Common myeloid progenitor, CD34-positive (primary cell): Measurements from ENCODE around the gene CD160.
A peak's percentile ranks its signal among the peaks of the same experiment; 100 is the strongest.
"Not testable (repeated sequence)": the region's sequence is repeated elsewhere in the genome, so short reads cannot be mapped to it uniquely, and the experiment has no call there.

Experiments used
- CTCF ChIA-PET: fragments of 350-600 bp; sonication (Branson Sonifier 250); formaldehyde crosslinking; loops from one replicate; lab custom pipeline; 2021; ENCODE audit warnings: antibody characterized with exemption; lab: Charles Lee
- POLR2A ChIA-PET: fragments of 350-600 bp; sonication (Branson Sonifier 250); formaldehyde crosslinking; loops from one replicate; lab custom pipeline; 2021; ENCODE audit warnings: antibody characterized with exemption; lab: Charles Lee
- DNase-seq, 3 donors: peaks; one replicate each; pipeline versions ENCODE4 v3.0.0 to v3.0.0-alpha.2; 2013
- H3K27ac ChIP-seq, 2 experiments: 1 replicate in 1 of 2; 2 replicates in 1 of 2; pipeline ENCODE4 v1.7.0; 2013; ENCODE audit warnings: inconsistent platforms in 2 of 2, low read length in 2 of 2, mild to moderate bottlenecking in 2 of 2, low read depth in 1 of 2, moderate library complexity in 1 of 2; ENCODE audit not compliant: severe bottlenecking in 2 of 2, insufficient read depth in 1 of 2, poor library complexity in 1 of 2
- H3K27me3 ChIP-seq, 5 experiments: replicated peaks in 2 of 5; 1 replicate in 3 of 5; 2 replicates in 2 of 5; pipeline versions ENCODE4 v1.6.1 to v1.7.0; 2013; ENCODE audit warnings: low read length in 4 of 5, mild to moderate bottlenecking in 2 of 5, moderate library complexity in 2 of 5, inconsistent platforms in 1 of 5; ENCODE audit not compliant: insufficient read depth in 5 of 5, control insufficient read depth in 4 of 5
- H3K36me3 ChIP-seq, 4 experiments: 1 replicate in 2 of 4; 2 replicates in 2 of 4; pipeline versions ENCODE4 v1.6.1 to v1.7.0; 2013; ENCODE audit warnings: low read length in 3 of 4, control low read depth in 1 of 4, mild to moderate bottlenecking in 1 of 4; ENCODE audit not compliant: control insufficient read depth in 4 of 4, insufficient read depth in 4 of 4
- H3K4me1 ChIP-seq, 4 experiments: 1 replicate in 3 of 4; 2 replicates in 1 of 4; pipeline versions ENCODE4 v1.6.1 to v1.7.1; 2013; ENCODE audit warnings: low read length in 3 of 4, mild to moderate bottlenecking in 3 of 4, control low read depth in 1 of 4, inconsistent platforms in 1 of 4, moderate library complexity in 1 of 4; ENCODE audit not compliant: control insufficient read depth in 4 of 4, insufficient read depth in 4 of 4; ENCODE audit errors: control extremely low read depth in 1 of 4
- H3K4me3 ChIP-seq, 7 experiments: 1 replicate in 4 of 7; 2 replicates in 3 of 7; pipeline versions ENCODE4 v1.5.1 to v1.7.0; 2013; ENCODE audit warnings: mild to moderate bottlenecking in 7 of 7, low read length in 6 of 7, moderate library complexity in 6 of 7, inconsistent platforms in 2 of 7, low read depth in 2 of 7, control low read depth in 1 of 7; ENCODE audit not compliant: insufficient read depth in 4 of 7, control insufficient read depth in 1 of 7; ENCODE audit errors: extremely low read depth in 1 of 7
- H3K9me3 ChIP-seq, 5 experiments: 1 replicate in 4 of 5; 2 replicates in 1 of 5; pipeline versions ENCODE4 v1.6.1 to v1.7.1; 2013; ENCODE audit warnings: low read length in 4 of 5, mild to moderate bottlenecking in 2 of 5, inconsistent platforms in 1 of 5, low read depth in 1 of 5, moderate library complexity in 1 of 5; ENCODE audit not compliant: control insufficient read depth in 4 of 5, insufficient read depth in 2 of 5; ENCODE audit errors: control extremely low read depth in 1 of 5
- WGBS: methylation state at CpG from one replicate; pipeline ENCODE4 v1.1.5; 2013; ENCODE audit not compliant: insufficient coverage; 5-methylcytosine and 5-hydroxymethylcytosine counted together

Gene CD160

GRCh38 chr1:145720556-145720877, 1.2 kb downstream of the CD160 start:
- Histone ChIP-seq H3K36me3 (no peaks in the 10 kb centered on the region), H3K27ac (no peak overlapping the region), H3K9me3 (no peaks in the 10 kb centered on the region), H3K4me3 (peak overlapping the region in 4 of 7 experiments; percentile 53 to 75 (median 64)), H3K27me3 (peaks cover 0 to 24% (median 7%) of the 10 kb centered on the region in 5 experiments), H3K4me1 (peaks cover 0 to 9% (median 9%) of the 10 kb centered on the region in 4 experiments)
- no peak for DNase-seq
- 46% methylated on average over 5 of the region's 5 CpGs for WGBS
- ChIA-PET CTCF (interaction anchor here (0.9 to 1.9 kb wide), 8 partner anchors 9 to 118 kb away, joined by 3 to 7 read pairs (median 4); no protein-coding TSS in a partner anchor), POLR2A (no interaction called here)

- CTCF ChIA-PET, result interaction anchor here (0.7 to 1.9 kb wide), 14 partner anchors 9 to 37 kb away, joined by 3 to 7 read pairs (median 4); no protein-coding TSS in a partner anchor
- H3K4me3 ChIP-seq, result peak overlapping the region; percentile 5 to 75 (median 53)
- H3K27me3 ChIP-seq, result peaks cover 0 to 24% (median 7%) of the 10 kb centered on the region in 5 experiments
- peaks cover 0 to 9% (median 9%) of the 10 kb centered on the region in 4 experiments for H3K4me1 ChIP-seq
- POLR2A ChIA-PET, result no interaction called here
- peak; percentile 39 to 65 (median 63) for DNase-seq
- H3K36me3 ChIP-seq, result no peaks in the 10 kb centered on the region
- no peaks in the 10 kb centered on the region for H3K9me3 ChIP-seq
- WGBS, result 9% methylated on average over 38 of the region's 47 CpGs
- H3K27ac ChIP-seq, result no peak overlapping the region
These were observed 1.8 kb downstream of the CD160 start for GRCh38 chr1:145720878-145721671.

- 80% methylated on average over 1 of the region's 5 CpGs for WGBS
- CTCF ChIA-PET, DNase-seq, H3K36me3 ChIP-seq, H3K9me3 ChIP-seq, H3K4me1 ChIP-seq, H3K27ac ChIP-seq, POLR2A ChIA-PET, H3K4me3 ChIP-seq: not testable (repeated sequence)
- peaks cover 0 to 11% (median 3%) of the 10 kb centered on the region in 5 experiments for H3K27me3 ChIP-seq
These were observed 6.9 kb downstream of the CD160 start for GRCh38 chr1:145726193-145726592.

GRCh38 chr1:145729196-145729595, 9.9 kb downstream of the CD160 start:
- CTCF ChIA-PET, result interaction anchor here (0.6 to 1.6 kb wide), 2 partner anchors 9 to 118 kb away, joined by 3 to 5 read pairs; no protein-coding TSS in a partner anchor
- Histone ChIP-seq H3K27me3 (no peaks in the 10 kb centered on the region), H3K4me1 (no peaks in the 10 kb centered on the region), H3K4me3 (no peak overlapping the region), H3K36me3 (no peaks in the 10 kb centered on the region), H3K9me3 (no peaks in the 10 kb centered on the region), H3K27ac (no peak overlapping the region)
- DNase-seq, result no peak
- whole genome bisulfite sequencing, result 76% methylated on average over 3 of the region's 5 CpGs
- POLR2A ChIA-PET, result no interaction called here

GRCh38 chr1:145729666-145730436, 10.6 kb downstream of the CD160 start:
- DNase-seq, result no peak
- ChIA-PET CTCF (interaction anchor here (0.6 to 1.6 kb wide), 2 partner anchors 9 to 117 kb away, joined by 3 to 5 read pairs; no protein-coding TSS in a partner anchor), POLR2A (no interaction called here)
- Histone ChIP-seq H3K36me3 (no peaks in the 10 kb centered on the region), H3K9me3 (no peaks in the 10 kb centered on the region), H3K27ac (no peak overlapping the region), H3K4me3 (no peak overlapping the region), H3K4me1 (no peaks in the 10 kb centered on the region), H3K27me3 (no peaks in the 10 kb centered on the region)
- WGBS, result 100% methylated on average over 4 of the region's 5 CpGs

GRCh38 chr1:145730467-145730866, 11.2 kb downstream of the CD160 start:
- no peak overlapping the region for H3K27ac ChIP-seq
- H3K4me3 ChIP-seq, result no peak overlapping the region
- no peak for DNase-seq
- H3K9me3 ChIP-seq, result no peaks in the 10 kb centered on the region
- 83% methylated on average over 2 of the region's 4 CpGs for WGBS
- CTCF ChIA-PET, result interaction anchor here (1.6 kb wide), 1 partner anchor 10 kb away, joined by 5 read pairs; no protein-coding TSS in a partner anchor
- no peaks in the 10 kb centered on the region for H3K4me1 ChIP-seq
- no peaks in the 10 kb centered on the region for H3K27me3 ChIP-seq
- H3K36me3 ChIP-seq, result no peaks in the 10 kb centered on the region
- POLR2A ChIA-PET, result no interaction called here
